ENCODE results near the gene IFI44. TPM values are rescaled to one million over a fixed set of nuclear protein-coding genes. Genes with fewer than 3 reads are reported as not detected.
A peak's percentile ranks its signal among the peaks of the same experiment; 100 is the strongest.

IFI44 gene
- total and polyA plus RNA-seq, 2 of the 8 experiments (the other 6 are each of a cell fraction or from before 2014, with no cell fraction given): not detected

GRCh38 chr1:78673120-78673519 is 23.5 kb downstream of the IFI44 start:
- no peak overlapping the region; the same call in 1 of the 2 replicates for H4K8ac ChIP-seq (ENCODE audit: extremely low read depth, insufficient read depth, low read length)
- no peaks in the 10 kb centered on the region for H3K4me1 ChIP-seq (replicated peaks in 1 of 4; ENCODE audit: control insufficient read depth in 3 of 4, insufficient read depth in 4 of 4, low read length in 3 of 4)
- H2BK12ac ChIP-seq (ENCODE audit: low read depth, low read length): no peak overlapping the region
- no peak overlapping the region for H2BK120ac ChIP-seq (replicated peaks; ENCODE audit: low read depth, low read length)
- no peak overlapping the region for H3K18ac ChIP-seq (ENCODE audit: extremely low read depth, low read length)
- FAIRE-seq: no peak
- 90% methylated on average over 5 of the region's 5 CpGs; no CpG with 5 or more reads in 1 of the 2 experiments for WGBS, 2 experiments (ENCODE audit: extremely low coverage in 1 of 2, insufficient coverage in 1 of 2, insufficient read length in 1 of 2, insufficient replicate concordance in 2 of 2, low coverage in 1 of 2, low lambda C conversion rate in 2 of 2, missing lambda C conversion rate in 1 of 2)
- H3K56ac ChIP-seq (replicated peaks; ENCODE audit: insufficient read length, low read depth, low read length): no peak overlapping the region
- DNase-seq (ENCODE audit: low read depth in 1 of 2, low spot score in 2 of 2): peak; percentile 9 to 67
- no peak overlapping the region for H3K4me3 ChIP-seq (ENCODE audit: extremely low read depth in 1 of 4, insufficient read depth in 2 of 4, low read depth in 3 of 4, low read length in 4 of 4)
- no peaks in the 10 kb centered on the region for H3K9me3 ChIP-seq (ENCODE audit: insufficient read depth in 2 of 2, low read depth in 1 of 2, low read length in 1 of 2)
- no peak overlapping the region for H3K27ac ChIP-seq (ENCODE audit: low read depth, low read length)
- H3K4me2 ChIP-seq (ENCODE audit: insufficient read depth in 1 of 2, low read depth in 2 of 2, low read length in 2 of 2): no peak overlapping the region
- H2BK15ac ChIP-seq (ENCODE audit: low read length): no peak overlapping the region
- H2AFZ ChIP-seq (ENCODE audit: low read length): peak overlapping the region; percentile 45; the same call in 1 of the 2 replicates
- H3K23me2 ChIP-seq (ENCODE audit: low read depth, low read length): no peaks in the 10 kb centered on the region
- peak; percentile 56; the same call in 1 of the 2 replicates for TF ChIP-seq TEAD4 (IDR thresholded peaks at IDR 0.05; ENCODE audit: low read depth, low read length)
- TF ChIP-seq KDM1A (IDR thresholded peaks at IDR 0.05; ENCODE audit: borderline replicate concordance, low read length): no peak
- no peak for TF ChIP-seq RFX5 (IDR thresholded peaks at IDR 0.05; ENCODE audit: borderline replicate concordance, low read depth, low read length)
- TF ChIP-seq CTCF (IDR thresholded peaks at IDR 0.05; ENCODE audit: control extremely low read depth in 1 of 3, insufficient read depth in 1 of 3, low read depth in 1 of 3, low read length in 3 of 3): peak; percentile 39 to 65 (median 50); a peak in 3 of 4 replicates
- peak; percentile 31 to 45 for TF ChIP-seq RAD21 (IDR thresholded peaks at IDR 0.05 in 1 of 2, conservative IDR thresholded peaks at IDR 0.05 in 1 of 2; ENCODE audit: low read depth in 2 of 2, low read length in 2 of 2)
- no peaks in the 10 kb centered on the region for H4K20me1 ChIP-seq (replicated peaks in 1 of 2; ENCODE audit: control insufficient read depth in 1 of 2, insufficient read depth in 2 of 2, low read length in 2 of 2)
- no peak overlapping the region for H2BK5ac ChIP-seq (ENCODE audit: low read depth, low read length)
- H3K23ac ChIP-seq (ENCODE audit: insufficient read length): no peak overlapping the region
- H4K5ac ChIP-seq (ENCODE audit: insufficient read length, low read depth, low read length): no peak overlapping the region
- H4K91ac ChIP-seq (replicated peaks; ENCODE audit: insufficient read length, low read length): no peak overlapping the region
- no peak overlapping the region for H2BK20ac ChIP-seq (ENCODE audit: low read length)
- no peaks in the 10 kb centered on the region for H3K36me3 ChIP-seq (ENCODE audit: control insufficient read depth in 2 of 4, insufficient read depth in 4 of 4, low read length in 3 of 4)
- no peaks in the 10 kb centered on the region for H3K79me1 ChIP-seq (ENCODE audit: low read depth, low read length)
- no peaks in the 10 kb centered on the region for H3K79me2 ChIP-seq (ENCODE audit: control insufficient read depth in 1 of 2, insufficient read depth in 2 of 2, low read length in 2 of 2)
- no peak overlapping the region for H2AK5ac ChIP-seq (ENCODE audit: low read depth, low read length)
- no peak overlapping the region for H3K14ac ChIP-seq (ENCODE audit: insufficient read length)
- no peak overlapping the region for H3K9ac ChIP-seq (replicated peaks in 1 of 4; ENCODE audit: extremely low read depth in 1 of 4, low read depth in 3 of 4, low read length in 3 of 4)
- CTCF ChIA-PET (ENCODE audit: partially characterized antibody): interaction anchor here (0.6 to 4.8 kb wide), 33 partner anchors 8 to 542 kb away, joined by 3 to 31 read pairs (median 4); partner anchors contain the start of gene IFI44L
- H3K4ac ChIP-seq (replicated peaks; ENCODE audit: insufficient read length, low read depth, low read length): no peak overlapping the region
- POLR2A ChIA-PET (ENCODE audit: partially characterized antibody): no interaction called here
- H3K27me3 ChIP-seq (replicated peaks in 1 of 4; ENCODE audit: control insufficient read depth in 3 of 4, extremely low read depth in 1 of 4, insufficient read depth in 3 of 4, low read length in 3 of 4): no peaks in the 10 kb centered on the region
